Measurements from ENCODE around the gene ZNF175. TPM values are rescaled to one million over a fixed set of nuclear protein-coding genes. Genes with fewer than 3 reads are reported as not detected.

ZNF175 gene
- total and polyA plus RNA-seq, 9 of the 15 experiments (the other 6 are each of a cell fraction or from before 2014, with no cell fraction given) = 3.7 to 37.9 (median 14.0) TPM

- TF ChIP-seq, protein P1, sequence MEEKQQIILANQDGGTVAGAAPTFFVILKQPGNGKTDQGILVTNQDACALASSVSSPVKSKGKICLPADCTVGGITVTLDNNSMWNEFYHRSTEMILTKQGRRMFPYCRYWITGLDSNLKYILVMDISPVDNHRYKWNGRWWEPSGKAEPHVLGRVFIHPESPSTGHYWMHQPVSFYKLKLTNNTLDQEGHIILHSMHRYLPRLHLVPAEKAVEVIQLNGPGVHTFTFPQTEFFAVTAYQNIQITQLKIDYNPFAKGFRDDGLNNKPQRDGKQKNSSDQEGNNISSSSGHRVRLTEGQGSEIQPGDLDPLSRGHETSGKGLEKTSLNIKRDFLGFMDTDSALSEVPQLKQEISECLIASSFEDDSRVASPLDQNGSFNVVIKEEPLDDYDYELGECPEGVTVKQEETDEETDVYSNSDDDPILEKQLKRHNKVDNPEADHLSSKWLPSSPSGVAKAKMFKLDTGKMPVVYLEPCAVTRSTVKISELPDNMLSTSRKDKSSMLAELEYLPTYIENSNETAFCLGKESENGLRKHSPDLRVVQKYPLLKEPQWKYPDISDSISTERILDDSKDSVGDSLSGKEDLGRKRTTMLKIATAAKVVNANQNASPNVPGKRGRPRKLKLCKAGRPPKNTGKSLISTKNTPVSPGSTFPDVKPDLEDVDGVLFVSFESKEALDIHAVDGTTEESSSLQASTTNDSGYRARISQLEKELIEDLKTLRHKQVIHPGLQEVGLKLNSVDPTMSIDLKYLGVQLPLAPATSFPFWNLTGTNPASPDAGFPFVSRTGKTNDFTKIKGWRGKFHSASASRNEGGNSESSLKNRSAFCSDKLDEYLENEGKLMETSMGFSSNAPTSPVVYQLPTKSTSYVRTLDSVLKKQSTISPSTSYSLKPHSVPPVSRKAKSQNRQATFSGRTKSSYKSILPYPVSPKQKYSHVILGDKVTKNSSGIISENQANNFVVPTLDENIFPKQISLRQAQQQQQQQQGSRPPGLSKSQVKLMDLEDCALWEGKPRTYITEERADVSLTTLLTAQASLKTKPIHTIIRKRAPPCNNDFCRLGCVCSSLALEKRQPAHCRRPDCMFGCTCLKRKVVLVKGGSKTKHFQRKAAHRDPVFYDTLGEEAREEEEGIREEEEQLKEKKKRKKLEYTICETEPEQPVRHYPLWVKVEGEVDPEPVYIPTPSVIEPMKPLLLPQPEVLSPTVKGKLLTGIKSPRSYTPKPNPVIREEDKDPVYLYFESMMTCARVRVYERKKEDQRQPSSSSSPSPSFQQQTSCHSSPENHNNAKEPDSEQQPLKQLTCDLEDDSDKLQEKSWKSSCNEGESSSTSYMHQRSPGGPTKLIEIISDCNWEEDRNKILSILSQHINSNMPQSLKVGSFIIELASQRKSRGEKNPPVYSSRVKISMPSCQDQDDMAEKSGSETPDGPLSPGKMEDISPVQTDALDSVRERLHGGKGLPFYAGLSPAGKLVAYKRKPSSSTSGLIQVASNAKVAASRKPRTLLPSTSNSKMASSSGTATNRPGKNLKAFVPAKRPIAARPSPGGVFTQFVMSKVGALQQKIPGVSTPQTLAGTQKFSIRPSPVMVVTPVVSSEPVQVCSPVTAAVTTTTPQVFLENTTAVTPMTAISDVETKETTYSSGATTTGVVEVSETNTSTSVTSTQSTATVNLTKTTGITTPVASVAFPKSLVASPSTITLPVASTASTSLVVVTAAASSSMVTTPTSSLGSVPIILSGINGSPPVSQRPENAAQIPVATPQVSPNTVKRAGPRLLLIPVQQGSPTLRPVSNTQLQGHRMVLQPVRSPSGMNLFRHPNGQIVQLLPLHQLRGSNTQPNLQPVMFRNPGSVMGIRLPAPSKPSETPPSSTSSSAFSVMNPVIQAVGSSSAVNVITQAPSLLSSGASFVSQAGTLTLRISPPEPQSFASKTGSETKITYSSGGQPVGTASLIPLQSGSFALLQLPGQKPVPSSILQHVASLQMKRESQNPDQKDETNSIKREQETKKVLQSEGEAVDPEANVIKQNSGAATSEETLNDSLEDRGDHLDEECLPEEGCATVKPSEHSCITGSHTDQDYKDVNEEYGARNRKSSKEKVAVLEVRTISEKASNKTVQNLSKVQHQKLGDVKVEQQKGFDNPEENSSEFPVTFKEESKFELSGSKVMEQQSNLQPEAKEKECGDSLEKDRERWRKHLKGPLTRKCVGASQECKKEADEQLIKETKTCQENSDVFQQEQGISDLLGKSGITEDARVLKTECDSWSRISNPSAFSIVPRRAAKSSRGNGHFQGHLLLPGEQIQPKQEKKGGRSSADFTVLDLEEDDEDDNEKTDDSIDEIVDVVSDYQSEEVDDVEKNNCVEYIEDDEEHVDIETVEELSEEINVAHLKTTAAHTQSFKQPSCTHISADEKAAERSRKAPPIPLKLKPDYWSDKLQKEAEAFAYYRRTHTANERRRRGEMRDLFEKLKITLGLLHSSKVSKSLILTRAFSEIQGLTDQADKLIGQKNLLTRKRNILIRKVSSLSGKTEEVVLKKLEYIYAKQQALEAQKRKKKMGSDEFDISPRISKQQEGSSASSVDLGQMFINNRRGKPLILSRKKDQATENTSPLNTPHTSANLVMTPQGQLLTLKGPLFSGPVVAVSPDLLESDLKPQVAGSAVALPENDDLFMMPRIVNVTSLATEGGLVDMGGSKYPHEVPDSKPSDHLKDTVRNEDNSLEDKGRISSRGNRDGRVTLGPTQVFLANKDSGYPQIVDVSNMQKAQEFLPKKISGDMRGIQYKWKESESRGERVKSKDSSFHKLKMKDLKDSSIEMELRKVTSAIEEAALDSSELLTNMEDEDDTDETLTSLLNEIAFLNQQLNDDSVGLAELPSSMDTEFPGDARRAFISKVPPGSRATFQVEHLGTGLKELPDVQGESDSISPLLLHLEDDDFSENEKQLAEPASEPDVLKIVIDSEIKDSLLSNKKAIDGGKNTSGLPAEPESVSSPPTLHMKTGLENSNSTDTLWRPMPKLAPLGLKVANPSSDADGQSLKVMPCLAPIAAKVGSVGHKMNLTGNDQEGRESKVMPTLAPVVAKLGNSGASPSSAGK (IDR thresholded peaks at IDR 0.05) = no peak
- TF ChIP-seq SPI1 (IDR thresholded peaks at IDR 0.05; ENCODE audit: borderline replicate concordance, low read depth, low read length) (peak; percentile 19; the same call in 1 of the 2 replicates), FOXK1 (CRISPR knock-in tag; IDR thresholded peaks at IDR 0.05; ENCODE audit: borderline replicate concordance) (peak; percentile 89; the same call in 1 of the 2 replicates), SRSF3 (IDR thresholded peaks at IDR 0.05; ENCODE audit: insufficient read depth, low read length) (no peak), SUPT5H (IDR thresholded peaks at IDR 0.05) (no peak), BRF1 (IDR thresholded peaks at IDR 0.05; ENCODE audit: borderline replicate concordance, extremely low read depth, insufficient read length) (no peak), KAT7 (CRISPR knock-in tag; IDR thresholded peaks at IDR 0.05; ENCODE audit: borderline replicate concordance) (peak; percentile 97), KAT8 (IDR thresholded peaks at IDR 0.05; ENCODE audit: low read depth) (no peak)
Observed at GRCh38 chr19:51607920-51608562, 37.0 kb downstream of the ZNF175 start (continued).

All from K562 (cell line).